Measurements from ENCODE around the gene RBBP9. TPM values are rescaled to one million over a fixed set of nuclear protein-coding genes. Genes with fewer than 3 reads are reported as not detected.

RBBP9 gene
- total RNA-seq, 2 experiments from 2014 or later = 8.7 to 11.7 TPM

DNA sequence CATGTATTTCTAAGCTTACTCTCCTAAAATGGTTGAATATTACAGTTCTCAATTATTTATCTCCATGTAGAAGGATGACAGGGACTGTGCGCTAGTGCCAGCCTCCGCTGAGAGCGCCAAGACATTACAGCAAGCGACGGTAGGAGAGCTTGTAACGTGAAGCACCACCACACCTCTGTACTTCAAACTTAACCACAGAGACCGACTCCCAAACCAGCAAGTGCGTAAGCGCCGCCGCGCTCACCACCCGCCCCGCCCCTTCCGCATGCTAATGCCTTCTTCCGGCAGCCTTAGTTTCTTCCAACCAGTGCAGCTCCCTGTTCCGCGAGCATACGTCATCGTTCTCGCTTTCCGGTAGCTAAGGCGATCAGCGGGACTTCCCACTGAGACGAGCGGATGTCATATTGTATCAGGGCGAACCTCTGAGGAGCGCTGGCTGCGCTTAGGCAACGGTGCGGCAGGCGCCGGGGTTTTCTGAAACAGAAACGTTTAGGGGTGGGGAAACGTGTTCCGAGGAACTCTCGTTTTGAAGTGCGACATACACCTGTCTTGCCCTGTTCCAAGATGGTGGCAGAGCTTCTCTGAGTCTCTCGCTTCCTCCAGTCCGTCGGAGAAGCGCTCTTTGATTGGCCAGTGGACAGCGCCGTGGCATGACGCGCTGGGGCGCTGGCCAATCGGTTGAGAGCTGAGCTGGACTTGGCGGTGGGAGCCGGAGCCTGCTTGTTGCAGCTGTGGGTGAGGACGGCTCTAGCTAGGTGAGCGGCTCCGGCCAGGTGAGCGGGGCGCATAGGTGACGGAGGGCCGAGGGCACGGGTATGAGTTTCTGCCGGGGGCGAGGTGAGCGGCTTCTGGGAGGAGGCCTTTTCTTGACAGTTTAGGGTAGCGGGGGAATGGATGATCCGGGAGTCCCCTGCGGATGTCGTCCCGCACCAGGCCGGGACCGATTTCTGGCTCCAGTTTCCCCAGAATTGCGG, 10.5 kb upstream of the RBBP9 start, which contains the start of gene SEC23B:
TSS of gene SEC23B (plus strand) at position 723 of the 974 bp plus-strand sequence. CDS start 2,896 bp downstream, outside the sequence.
- POLR2A ChIA-PET = interaction anchor here (0.5 to 4.6 kb wide), 29 partner anchors 8 to 1544 kb away, joined by 3 to 101 read pairs (median 4); partner anchors contain the start of genes CFAP61, CRNKL1, DTD1 and DZANK1
- intact Hi-C loops (cut with micrococcal nuclease; ENCODE audit: unreplicated experiment) = loop anchor here (1.0 to 10.0 kb wide), 4 partner anchors 40 to 543 kb away; partner anchors contain the start of genes DZANK1, MGME1, POLR3F and SMIM26
- peaks cover 15% of the 10 kb centered on the region for H3K4me1 ChIP-seq (ENCODE audit: insufficient read depth, low read length, poor library complexity, severe bottlenecking)
- peak within 1 kb of the TSS; percentile 86 for H3K4me2 ChIP-seq (ENCODE audit: low read length)
- no peaks in the 10 kb centered on the region for H3K9me2 ChIP-seq (ENCODE audit: insufficient read depth, low read length)
- peak; percentile 97 for DNase-seq (ENCODE audit: low spot score)
- H3K27ac ChIP-seq (ENCODE audit: low read depth, low read length, poor library complexity, severe bottlenecking) = peak within 1 kb of the TSS; percentile 90
- H3K79me2 ChIP-seq (ENCODE audit: insufficient read depth, low read depth, low read length) = peaks cover 16% of the 10 kb centered on the region; the same call in 1 of the 2 replicates
- H2AFZ ChIP-seq (ENCODE audit: low read length) = peak within 1 kb of the TSS; percentile 95
- H4K20me1 ChIP-seq (ENCODE audit: insufficient read depth, low read length) = no peaks in the 10 kb centered on the region
- CTCF ChIA-PET (ENCODE audit: unreplicated experiment) = interaction anchor here (0.7 to 1.2 kb wide), 3 partner anchors 10 to 102 kb away, joined by 3 read pairs; no protein-coding TSS in a partner anchor
- BruUV-seq (replicated peaks) = no TSS peak
- H3K9me3 ChIP-seq (ENCODE audit: low read length) = no peaks in the 10 kb centered on the region
- H3K4me3 ChIP-seq (ENCODE audit: low read depth, low read length, poor library complexity, severe bottlenecking) = peak within 1 kb of the TSS; percentile 91
- peaks cover 26% of the 10 kb centered on the region for H3K36me3 ChIP-seq (ENCODE audit: insufficient read depth, low read length)
- no peak for TF ChIP-seq EZH2phosphoT487 (IDR thresholded peaks at IDR 0.05; ENCODE audit: borderline replicate concordance, low read depth, low read length)
- TF ChIP-seq, protein P1, sequence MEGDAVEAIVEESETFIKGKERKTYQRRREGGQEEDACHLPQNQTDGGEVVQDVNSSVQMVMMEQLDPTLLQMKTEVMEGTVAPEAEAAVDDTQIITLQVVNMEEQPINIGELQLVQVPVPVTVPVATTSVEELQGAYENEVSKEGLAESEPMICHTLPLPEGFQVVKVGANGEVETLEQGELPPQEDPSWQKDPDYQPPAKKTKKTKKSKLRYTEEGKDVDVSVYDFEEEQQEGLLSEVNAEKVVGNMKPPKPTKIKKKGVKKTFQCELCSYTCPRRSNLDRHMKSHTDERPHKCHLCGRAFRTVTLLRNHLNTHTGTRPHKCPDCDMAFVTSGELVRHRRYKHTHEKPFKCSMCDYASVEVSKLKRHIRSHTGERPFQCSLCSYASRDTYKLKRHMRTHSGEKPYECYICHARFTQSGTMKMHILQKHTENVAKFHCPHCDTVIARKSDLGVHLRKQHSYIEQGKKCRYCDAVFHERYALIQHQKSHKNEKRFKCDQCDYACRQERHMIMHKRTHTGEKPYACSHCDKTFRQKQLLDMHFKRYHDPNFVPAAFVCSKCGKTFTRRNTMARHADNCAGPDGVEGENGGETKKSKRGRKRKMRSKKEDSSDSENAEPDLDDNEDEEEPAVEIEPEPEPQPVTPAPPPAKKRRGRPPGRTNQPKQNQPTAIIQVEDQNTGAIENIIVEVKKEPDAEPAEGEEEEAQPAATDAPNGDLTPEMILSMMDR (conservative IDR thresholded peaks at IDR 0.05; ENCODE audit: low read length) = no peak

DNA sequence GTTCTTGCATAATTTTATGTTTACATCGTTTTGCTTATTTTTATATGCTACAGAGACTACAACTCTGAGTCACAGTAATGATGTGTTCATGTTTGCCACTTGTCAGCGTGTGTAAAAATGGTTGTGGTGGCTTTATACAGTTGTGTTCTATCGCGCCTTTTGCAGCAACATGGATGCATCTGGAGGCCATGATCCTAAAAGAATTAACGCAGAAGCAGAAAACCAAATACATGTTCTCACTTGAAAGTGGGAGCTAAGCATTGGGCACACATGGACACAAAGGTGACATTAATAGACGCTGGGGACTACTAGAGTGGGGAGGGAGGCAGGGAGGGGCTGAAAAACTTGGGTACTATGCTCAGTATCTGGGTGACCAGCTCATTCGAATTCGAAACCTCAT, 9.7 kb upstream of the RBBP9 start:
- peak overlapping the region; percentile 90 for H3K27ac ChIP-seq (ENCODE audit: low read depth, low read length, poor library complexity, severe bottlenecking)
- H2AFZ ChIP-seq (ENCODE audit: low read length) = peak overlapping the region; percentile 95
- no peaks in the 10 kb centered on the region for H4K20me1 ChIP-seq (ENCODE audit: insufficient read depth, low read length)
- CTCF ChIA-PET (ENCODE audit: unreplicated experiment) = interaction anchor here (0.8 to 1.2 kb wide), 3 partner anchors 9 to 11 kb away, joined by 3 read pairs; no protein-coding TSS in a partner anchor
- H3K4me1 ChIP-seq (ENCODE audit: insufficient read depth, low read length, poor library complexity, severe bottlenecking) = peaks cover 15% of the 10 kb centered on the region
- POLR2A ChIA-PET = interaction anchor here (0.5 to 4.6 kb wide), 27 partner anchors 8 to 1545 kb away, joined by 3 to 101 read pairs (median 4); partner anchors contain the start of genes CFAP61, CRNKL1, DTD1 and DZANK1
- H3K9me3 ChIP-seq (ENCODE audit: low read length) = no peaks in the 10 kb centered on the region
- H3K4me2 ChIP-seq (ENCODE audit: low read length) = peak overlapping the region; percentile 86
- intact Hi-C loops (cut with micrococcal nuclease; ENCODE audit: unreplicated experiment) = loop anchor here (1.0 to 10.0 kb wide), 4 partner anchors 39 to 542 kb away; partner anchors contain the start of genes DZANK1, MGME1, POLR3F and SMIM26
- TSS peak; percentile 98 for BruUV-seq (replicated peaks)
- H3K4me3 ChIP-seq (ENCODE audit: low read depth, low read length, poor library complexity, severe bottlenecking) = peak overlapping the region; percentile 91
- H3K79me2 ChIP-seq (ENCODE audit: insufficient read depth, low read depth, low read length) = peaks cover 16% of the 10 kb centered on the region; the same call in 1 of the 2 replicates
- H3K9me2 ChIP-seq (ENCODE audit: insufficient read depth, low read length) = no peaks in the 10 kb centered on the region
- no peak for TF ChIP-seq EZH2phosphoT487 (IDR thresholded peaks at IDR 0.05; ENCODE audit: borderline replicate concordance, low read depth, low read length)
- TF ChIP-seq, protein P1 (conservative IDR thresholded peaks at IDR 0.05; ENCODE audit: low read length) = no peak
- DNase-seq (ENCODE audit: low spot score) = no peak
- peaks cover 19% of the 10 kb centered on the region for H3K36me3 ChIP-seq (ENCODE audit: insufficient read depth, low read length)
